ENCODE data around the gene KRT20. TPM values are rescaled to one million over a fixed set of nuclear protein-coding genes. Genes with fewer than 3 reads are reported as not detected.

KRT20 gene
- total RNA-seq, 4 donors from 2014 or later: 111 to 978 (median 820) TPM

DNA sequence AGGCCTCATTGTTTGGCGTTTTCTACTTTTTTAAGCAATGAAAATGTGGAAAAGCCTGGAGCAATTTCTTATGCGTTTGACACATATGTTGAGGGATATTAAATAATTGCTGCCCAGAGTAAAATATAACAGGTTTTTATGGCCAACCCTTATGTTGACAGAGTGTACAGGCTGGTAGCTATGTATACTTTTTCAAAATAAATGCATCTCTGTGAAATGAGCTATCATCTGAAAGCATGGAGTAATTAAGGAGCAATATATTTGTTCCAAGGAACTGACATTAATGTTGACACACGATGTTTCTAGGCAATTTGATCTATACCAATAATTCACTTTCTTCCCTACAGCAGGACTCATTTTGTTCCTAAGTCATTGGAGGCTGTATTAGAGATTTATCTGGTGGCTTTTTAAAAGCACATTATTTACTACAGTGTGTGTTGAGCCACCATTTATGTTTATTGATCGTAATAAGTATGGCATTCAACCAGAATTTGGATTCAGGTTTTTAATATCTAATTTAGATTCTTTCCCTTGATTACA lies 11.9 kb upstream of the KRT20 start:
- no peaks in the 10 kb centered on the region for H3K27me3 ChIP-seq
- no peaks in the 10 kb centered on the region for H3K36me3 ChIP-seq
- TF ChIP-seq, protein P1, sequence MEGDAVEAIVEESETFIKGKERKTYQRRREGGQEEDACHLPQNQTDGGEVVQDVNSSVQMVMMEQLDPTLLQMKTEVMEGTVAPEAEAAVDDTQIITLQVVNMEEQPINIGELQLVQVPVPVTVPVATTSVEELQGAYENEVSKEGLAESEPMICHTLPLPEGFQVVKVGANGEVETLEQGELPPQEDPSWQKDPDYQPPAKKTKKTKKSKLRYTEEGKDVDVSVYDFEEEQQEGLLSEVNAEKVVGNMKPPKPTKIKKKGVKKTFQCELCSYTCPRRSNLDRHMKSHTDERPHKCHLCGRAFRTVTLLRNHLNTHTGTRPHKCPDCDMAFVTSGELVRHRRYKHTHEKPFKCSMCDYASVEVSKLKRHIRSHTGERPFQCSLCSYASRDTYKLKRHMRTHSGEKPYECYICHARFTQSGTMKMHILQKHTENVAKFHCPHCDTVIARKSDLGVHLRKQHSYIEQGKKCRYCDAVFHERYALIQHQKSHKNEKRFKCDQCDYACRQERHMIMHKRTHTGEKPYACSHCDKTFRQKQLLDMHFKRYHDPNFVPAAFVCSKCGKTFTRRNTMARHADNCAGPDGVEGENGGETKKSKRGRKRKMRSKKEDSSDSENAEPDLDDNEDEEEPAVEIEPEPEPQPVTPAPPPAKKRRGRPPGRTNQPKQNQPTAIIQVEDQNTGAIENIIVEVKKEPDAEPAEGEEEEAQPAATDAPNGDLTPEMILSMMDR (IDR thresholded peaks at IDR 0.05): no peak
- TF ChIP-seq POLR2A (IDR thresholded peaks at IDR 0.05): no peak
- peaks cover 0 to 6% (median 2%) of the 10 kb centered on the region in 4 donors for H3K4me1 ChIP-seq
- no peaks in the 10 kb centered on the region for H3K9me3 ChIP-seq
- no peak overlapping the region for H3K27ac ChIP-seq
- DNase-seq: no peak
- no peak overlapping the region for H3K4me3 ChIP-seq

DNA sequence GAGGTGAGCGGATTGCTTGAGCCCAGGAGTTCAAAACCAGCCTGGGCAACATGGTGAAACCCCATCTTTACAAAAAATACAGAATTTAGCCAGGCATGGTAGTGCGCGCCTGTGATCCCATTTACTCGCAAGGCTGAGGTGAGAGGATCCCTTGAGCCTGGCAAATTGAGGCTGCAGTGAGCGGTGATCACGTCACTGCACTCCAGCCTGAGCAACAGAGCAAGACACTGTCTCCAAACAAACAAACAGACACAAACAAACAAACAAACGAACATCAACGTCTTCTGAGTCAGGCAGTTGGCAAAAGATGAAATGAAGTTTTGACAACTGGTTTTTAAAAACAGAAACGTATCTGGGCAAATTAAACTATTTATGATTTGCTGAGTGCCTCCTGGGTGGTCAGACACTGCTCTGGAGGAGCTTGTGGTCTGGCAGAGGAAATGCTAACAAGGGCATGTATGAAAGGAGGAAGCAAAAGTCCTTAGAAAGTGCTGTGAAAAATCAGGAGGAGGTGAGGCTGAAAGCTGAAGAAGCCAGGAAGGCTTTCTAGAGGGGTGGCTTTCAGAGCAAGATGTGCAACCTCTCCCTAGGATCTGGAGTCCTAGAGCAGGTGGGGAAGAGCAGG lies 10.2 kb upstream of the KRT20 start:
- Histone ChIP-seq H3K9me3 (no peaks in the 10 kb centered on the region), H3K36me3 (no peaks in the 10 kb centered on the region), H3K27ac (no peak overlapping the region), H3K4me3 (no peak overlapping the region), H3K27me3 (no peaks in the 10 kb centered on the region), H3K4me1 (peaks cover 0 to 1% (median 0%) of the 10 kb centered on the region in 4 donors)
- DNase-seq: no peak
- TF ChIP-seq, protein P1 (IDR thresholded peaks at IDR 0.05): no peak

DNA sequence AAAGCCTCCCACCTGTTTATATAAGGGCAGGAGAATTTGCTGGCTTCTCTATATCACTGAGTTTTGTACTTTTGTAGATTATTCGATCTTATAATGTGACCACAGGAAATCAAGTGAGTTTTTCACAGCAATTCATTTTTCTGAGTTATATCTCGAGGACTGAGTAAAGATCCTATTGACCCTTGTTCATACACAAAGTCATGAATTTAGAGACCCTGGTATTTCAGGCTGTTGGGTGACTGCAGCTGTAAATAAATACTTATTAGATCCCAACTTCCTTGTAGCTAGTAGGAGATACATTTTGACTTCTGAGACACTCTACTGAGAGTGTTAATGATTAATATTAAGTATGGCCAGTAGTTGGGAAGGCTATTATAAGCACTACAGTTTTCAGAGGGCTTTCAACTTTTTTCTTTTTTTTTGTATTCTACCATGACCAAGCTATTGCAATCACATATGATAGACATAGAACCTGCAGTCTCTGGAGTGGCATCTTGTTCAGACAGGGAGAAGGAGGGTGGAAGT lies 3.2 kb upstream of the KRT20 start:
- Histone ChIP-seq H3K27me3 (no peaks in the 10 kb centered on the region), H3K27ac (no peak overlapping the region), H3K4me1 (no peaks in the 10 kb centered on the region), H3K4me3 (no peak overlapping the region), H3K9me3 (no peaks in the 10 kb centered on the region), H3K36me3 (no peaks in the 10 kb centered on the region)
- TF ChIP-seq, protein P1 (IDR thresholded peaks at IDR 0.05): no peak
- TF ChIP-seq POLR2A (IDR thresholded peaks at IDR 0.05): no peak
- DNase-seq: no peak

DNA sequence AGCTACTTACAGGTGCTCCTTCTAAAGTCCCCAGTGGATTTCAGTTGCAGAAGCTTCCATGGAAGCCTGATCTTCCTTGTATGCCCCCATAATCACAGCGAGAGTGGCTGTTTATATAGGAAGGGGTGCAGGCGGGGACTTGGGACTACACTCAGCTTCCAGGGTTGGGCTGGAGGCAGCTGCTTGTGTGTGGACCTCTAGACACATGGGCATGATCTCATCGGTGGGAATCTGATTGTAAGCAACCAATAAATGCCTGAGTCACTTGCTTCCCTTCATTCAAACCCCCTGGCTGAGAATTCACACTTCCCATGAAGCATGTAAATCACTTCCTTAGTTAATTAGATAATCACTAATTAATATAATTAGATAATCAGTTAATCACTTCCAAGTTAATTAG lies 1.0 kb upstream of the KRT20 start:
- H3K4me1 ChIP-seq: no peaks in the 10 kb centered on the region
- H3K27me3 ChIP-seq: no peaks in the 10 kb centered on the region
- H3K9me3 ChIP-seq: no peaks in the 10 kb centered on the region
- peak in 1 of 3 donors; percentile 64 for DNase-seq
- peaks cover 0 to 10% (median 0%) of the 10 kb centered on the region in 3 donors for H3K36me3 ChIP-seq
- H3K27ac ChIP-seq: peak overlapping the region in 1 of 4 donors; percentile 58
- no peak overlapping the region for H3K4me3 ChIP-seq
- TF ChIP-seq, protein P1 (IDR thresholded peaks at IDR 0.05): no peak
- peak in 1 of 2 donors; percentile 23 for TF ChIP-seq POLR2A (IDR thresholded peaks at IDR 0.05)

DNA sequence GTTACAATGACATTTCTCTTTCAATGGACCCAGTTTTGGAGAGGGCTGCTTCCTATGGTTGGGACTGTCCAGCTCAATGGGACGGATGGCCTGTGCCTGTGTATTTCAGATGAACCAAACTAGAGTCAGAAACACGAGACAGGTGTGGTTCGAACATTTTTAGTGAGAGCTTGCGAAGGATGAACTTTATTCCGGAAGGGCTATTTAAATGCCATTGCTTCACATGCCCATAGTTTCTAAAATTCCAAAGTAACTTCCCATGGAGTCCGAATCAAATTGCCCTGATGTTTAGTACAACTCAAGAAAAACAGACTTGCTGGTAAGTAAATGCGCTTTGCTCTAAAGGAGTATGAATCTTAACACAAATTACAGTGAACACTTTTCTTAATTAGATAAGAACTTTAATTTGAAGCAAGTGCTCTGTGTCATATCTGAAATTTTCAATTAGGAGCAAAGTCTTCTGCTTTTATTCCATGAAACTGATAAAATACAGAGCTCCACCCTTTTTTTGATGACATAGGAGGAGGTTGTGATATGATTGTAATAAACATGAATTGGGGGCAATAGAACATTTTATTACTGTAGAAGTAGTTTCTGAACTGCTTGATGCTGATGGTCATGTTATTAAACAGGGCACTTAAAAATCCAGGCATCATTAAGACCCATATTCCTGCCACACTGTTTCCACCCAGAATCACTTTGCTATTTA lies 1.3 kb downstream of the KRT20 start:
- Histone ChIP-seq H3K9me3 (no peaks in the 10 kb centered on the region), H3K27ac (peak overlapping the region in 2 of 4 donors; percentile 78 to 87), H3K4me1 (no peaks in the 10 kb centered on the region), H3K27me3 (no peaks in the 10 kb centered on the region), H3K36me3 (peaks cover 0 to 27% (median 0%) of the 10 kb centered on the region in 3 donors), H3K4me3 (peak overlapping the region in 3 of 4 donors; percentile 34 to 65 (median 55))
- TF ChIP-seq POLR2A (IDR thresholded peaks at IDR 0.05): peak; percentile 53 to 89
- TF ChIP-seq, protein P1 (IDR thresholded peaks at IDR 0.05): no peak
- DNase-seq: no peak
